CD14-positive monocyte (primary cell): ENCODE measurements around the gene STARD3. TPM values are rescaled to one million over a fixed set of nuclear protein-coding genes. Genes with fewer than 3 reads are reported as not detected.

Experiments
- DNase-seq, 3 donors: peaks; one replicate each; pipeline ENCODE4 v3.0.0-alpha.2; 2011 to 2022
- H2AFZ ChIP-seq: 2 replicates; pipeline ENCODE4 v1.6.0; 2012; ENCODE audit warnings: mild to moderate bottlenecking, low read depth, low read length, inconsistent platforms; ENCODE audit not compliant: insufficient read depth, poor library complexity, severe bottlenecking
- H3K27ac ChIP-seq, 2 donors: 1 replicate in 1 of 2; 2 replicates in 1 of 2; pipeline ENCODE4 v1.5.1; 2012 to 2013; ENCODE audit warnings: low read length in 2 of 2, control low read depth in 1 of 2, inconsistent platforms in 1 of 2, low read depth in 1 of 2, mild to moderate bottlenecking in 1 of 2
- H3K27me3 ChIP-seq, 2 donors: one replicate each; pipeline versions ENCODE4 v1.6.0 to v1.6.1; 2011 to 2013; ENCODE audit warnings: low read length in 2 of 2; ENCODE audit not compliant: control insufficient read depth in 2 of 2, insufficient read depth in 2 of 2
- H3K36me3 ChIP-seq, 2 donors: replicated peaks in 1 of 2; 1 replicate in 1 of 2; 2 replicates in 1 of 2; pipeline versions ENCODE4 v1.5.1 to v1.6.1; 2012 to 2013; ENCODE audit warnings: low read length in 2 of 2, control low read depth in 1 of 2, inconsistent platforms in 1 of 2, mild to moderate bottlenecking in 1 of 2; ENCODE audit not compliant: insufficient read depth in 2 of 2, control insufficient read depth in 1 of 2
- H3K4me1 ChIP-seq, 2 donors: 1 replicate in 1 of 2; 2 replicates in 1 of 2; pipeline versions ENCODE4 v1.5.1 to v1.6.1; 2012 to 2013; ENCODE audit warnings: low read length in 2 of 2, control low read depth in 1 of 2, inconsistent platforms in 1 of 2, mild to moderate bottlenecking in 1 of 2, moderate library complexity in 1 of 2; ENCODE audit not compliant: insufficient read depth in 2 of 2, control insufficient read depth in 1 of 2
- H3K4me2 ChIP-seq: replicated peaks from 2 replicates; pipeline ENCODE3; 2012; ENCODE audit warnings: low read length, moderate library complexity, mild to moderate bottlenecking; ENCODE audit not compliant: poor library complexity, severe bottlenecking; ENCODE audit errors: extremely low read depth
- H3K4me3 ChIP-seq, 3 experiments: fragments of 200-600 bp in 1 of 3; sonication (generic) in 1 of 3; replicated peaks in 1 of 3; 1 replicate in 2 of 3; 2 replicates in 1 of 3; pipeline ENCODE4 v1.5.1; 2011 to 2013; ENCODE audit warnings: low read length in 3 of 3, mild to moderate bottlenecking in 3 of 3, control low read depth in 2 of 3, low read depth in 2 of 3, inconsistent platforms in 1 of 3, moderate library complexity in 1 of 3
- H3K79me2 ChIP-seq: 2 replicates; pipeline ENCODE4 v1.6.0; 2012; ENCODE audit warnings: mild to moderate bottlenecking, control low read depth, inconsistent platforms, low read length, moderate library complexity; ENCODE audit not compliant: insufficient read depth
- H3K9ac ChIP-seq: 2 replicates; pipeline ENCODE4 v1.6.0; 2017; ENCODE audit warnings: low read length, mild to moderate bottlenecking; ENCODE audit not compliant: insufficient read depth, poor library complexity, severe bottlenecking
- H3K9me3 ChIP-seq, 2 donors: replicated peaks in 1 of 2; 1 replicate in 1 of 2; 2 replicates in 1 of 2; pipeline versions ENCODE4 v1.5.1 to v1.6.1; 2012 to 2013; ENCODE audit warnings: low read length in 2 of 2, control low read depth in 1 of 2; ENCODE audit not compliant: control insufficient read depth in 1 of 2, insufficient read depth in 1 of 2
- H4K20me1 ChIP-seq: 2 replicates; pipeline ENCODE4 v1.6.0; 2012; ENCODE audit warnings: mild to moderate bottlenecking, low read length, control low read depth, moderate library complexity; ENCODE audit not compliant: insufficient read depth
- H3K27ac Mint-ChIP-seq, 7 donors: one replicate each; pipeline ENCODE4 v1.8.0; 2020; ENCODE audit warnings: mild to moderate bottlenecking in 7 of 7, mixed read lengths in 7 of 7, moderate library complexity in 6 of 7, inconsistent platforms in 2 of 7
- H3K27me3 Mint-ChIP-seq, 3 donors: one replicate each; pipeline ENCODE4 v1.8.0; 2021 to 2022; ENCODE audit warnings: low read depth in 3 of 3, mild to moderate bottlenecking in 3 of 3, mixed read lengths in 3 of 3, moderate library complexity in 3 of 3, inconsistent platforms in 1 of 3
- H3K36me3 Mint-ChIP-seq, 2 donors: one replicate each; pipeline ENCODE4 v1.8.0; 2020; ENCODE audit warnings: mixed read lengths in 2 of 2, inconsistent platforms in 1 of 2, mild to moderate bottlenecking in 1 of 2
- H3K4me1 Mint-ChIP-seq: one replicate; pipeline ENCODE4 v1.8.0; 2020; ENCODE audit warnings: mild to moderate bottlenecking, mixed read lengths
- H3K4me3 Mint-ChIP-seq, 2 donors: one replicate each; pipeline ENCODE4 v1.8.0; 2020; ENCODE audit warnings: mild to moderate bottlenecking in 2 of 2, mixed read lengths in 2 of 2, moderate library complexity in 1 of 2
- H3K9me3 Mint-ChIP-seq, 7 donors: one replicate each; pipeline ENCODE4 v1.8.0; 2020 to 2022; ENCODE audit warnings: mixed read lengths in 7 of 7, mild to moderate bottlenecking in 6 of 7, moderate library complexity in 6 of 7, inconsistent platforms in 2 of 7
- WGBS: methylation state at CpG from one replicate; pipeline ENCODE4 v1.1.5; 2013; ENCODE audit warnings: missing lambda C conversion rate; ENCODE audit not compliant: insufficient coverage; 5-methylcytosine and 5-hydroxymethylcytosine counted together
- intact Hi-C, 2 donors: fragments of 100-400 bp; cut with micrococcal nuclease; formaldehyde crosslinking; loops; one replicate each; pipeline versions ENCODE4 v1.15.0 to v1.15.1; 2023
- polyA plus RNA-seq, 3 donors: library from polyadenylated mRNA; depleted of rRNA in 1 of 3; unstranded in 2 of 3; stranded (reverse) in 1 of 3; fragments of 300-500 nt in 2 of 3; fragments of >200 nt in 1 of 3; fragmentation: Illumina TruSeq in 2 of 3; gene quantifications; 1 replicate in 2 of 3; 2 replicates in 1 of 3; pipeline ENCODE4 v1.2.3, GENCODE V29; 2012 to 2021
- TF ChIP-seq, protein P1 (sequence below): fragments of 200-600 bp; IDR thresholded peaks from one replicate; pipeline ENCODE4 v1.8.0; 2022; ENCODE audit warnings: antibody characterized with exemption, mild to moderate bottlenecking

STARD3 gene
- polyA plus RNA-seq, 3 donors = 35.1 to 114 (median 45.3) TPM

DNA sequence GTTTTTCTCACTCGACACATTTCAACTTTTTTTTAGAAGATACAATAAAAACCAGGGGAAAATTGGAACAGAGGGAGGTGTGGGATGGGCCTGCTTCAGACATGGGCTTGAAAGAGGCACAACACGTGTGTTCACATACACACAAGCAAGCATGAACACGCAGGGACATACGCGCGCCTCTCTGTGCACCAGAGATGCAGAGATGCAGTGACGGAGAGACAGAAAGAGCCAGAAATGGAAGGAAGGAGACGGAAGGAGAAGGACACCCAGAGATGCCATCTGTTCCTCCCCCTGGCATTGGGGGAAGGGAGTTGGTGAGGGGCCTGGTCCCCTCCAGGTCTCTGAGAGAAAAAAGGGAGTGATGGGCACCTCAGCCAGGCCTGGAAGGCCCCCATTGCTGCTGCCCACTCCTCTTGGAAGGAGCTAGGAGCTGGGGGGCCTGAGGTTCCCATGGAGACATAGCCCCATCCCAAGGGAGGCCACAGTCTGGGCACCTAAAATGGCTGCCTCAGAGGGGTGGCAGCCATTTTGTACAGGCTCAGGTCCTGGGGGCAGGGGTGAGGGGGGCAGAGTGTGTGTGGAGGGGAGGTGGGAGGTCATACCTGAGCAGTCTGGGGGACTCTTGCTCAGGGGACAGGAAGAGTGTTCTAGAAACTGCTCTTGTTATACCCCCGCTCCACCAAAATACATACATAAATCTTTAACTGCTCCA lies 25.4 kb upstream of the STARD3 start:
- intact Hi-C loops = no loop called here
- Mint-ChIP-seq H3K9me3 (peaks cover 0 to 6% (median 3%) of the 10 kb centered on the region in 7 donors), H3K4me1 (peaks cover 2% of the 10 kb centered on the region), H3K27me3 (peaks cover 57 to 86% (median 60%) of the 10 kb centered on the region in 3 donors), H3K36me3 (peaks cover 0 to 1% of the 10 kb centered on the region in 2 donors), H3K27ac (no peak overlapping the region), H3K4me3 (no peak overlapping the region)
- Histone ChIP-seq H3K27ac (no peak overlapping the region), H3K27me3 (peaks cover 32 to 60% of the 10 kb centered on the region in 2 donors), H3K9ac (no peak overlapping the region), H3K4me1 (no peaks in the 10 kb centered on the region), H3K36me3 (no peaks in the 10 kb centered on the region), H4K20me1 (no peaks in the 10 kb centered on the region), H3K4me2 (no peak overlapping the region), H2AFZ (no peak overlapping the region), H3K4me3 (no peak overlapping the region), H3K9me3 (peaks cover 0 to 11% of the 10 kb centered on the region in 2 donors), H3K79me2 (no peaks in the 10 kb centered on the region)
- DNase-seq = no peak
- TF ChIP-seq, protein P1, sequence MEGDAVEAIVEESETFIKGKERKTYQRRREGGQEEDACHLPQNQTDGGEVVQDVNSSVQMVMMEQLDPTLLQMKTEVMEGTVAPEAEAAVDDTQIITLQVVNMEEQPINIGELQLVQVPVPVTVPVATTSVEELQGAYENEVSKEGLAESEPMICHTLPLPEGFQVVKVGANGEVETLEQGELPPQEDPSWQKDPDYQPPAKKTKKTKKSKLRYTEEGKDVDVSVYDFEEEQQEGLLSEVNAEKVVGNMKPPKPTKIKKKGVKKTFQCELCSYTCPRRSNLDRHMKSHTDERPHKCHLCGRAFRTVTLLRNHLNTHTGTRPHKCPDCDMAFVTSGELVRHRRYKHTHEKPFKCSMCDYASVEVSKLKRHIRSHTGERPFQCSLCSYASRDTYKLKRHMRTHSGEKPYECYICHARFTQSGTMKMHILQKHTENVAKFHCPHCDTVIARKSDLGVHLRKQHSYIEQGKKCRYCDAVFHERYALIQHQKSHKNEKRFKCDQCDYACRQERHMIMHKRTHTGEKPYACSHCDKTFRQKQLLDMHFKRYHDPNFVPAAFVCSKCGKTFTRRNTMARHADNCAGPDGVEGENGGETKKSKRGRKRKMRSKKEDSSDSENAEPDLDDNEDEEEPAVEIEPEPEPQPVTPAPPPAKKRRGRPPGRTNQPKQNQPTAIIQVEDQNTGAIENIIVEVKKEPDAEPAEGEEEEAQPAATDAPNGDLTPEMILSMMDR = no peak
- WGBS = 96% methylated on average over 4 of the region's 9 CpGs

DNA sequence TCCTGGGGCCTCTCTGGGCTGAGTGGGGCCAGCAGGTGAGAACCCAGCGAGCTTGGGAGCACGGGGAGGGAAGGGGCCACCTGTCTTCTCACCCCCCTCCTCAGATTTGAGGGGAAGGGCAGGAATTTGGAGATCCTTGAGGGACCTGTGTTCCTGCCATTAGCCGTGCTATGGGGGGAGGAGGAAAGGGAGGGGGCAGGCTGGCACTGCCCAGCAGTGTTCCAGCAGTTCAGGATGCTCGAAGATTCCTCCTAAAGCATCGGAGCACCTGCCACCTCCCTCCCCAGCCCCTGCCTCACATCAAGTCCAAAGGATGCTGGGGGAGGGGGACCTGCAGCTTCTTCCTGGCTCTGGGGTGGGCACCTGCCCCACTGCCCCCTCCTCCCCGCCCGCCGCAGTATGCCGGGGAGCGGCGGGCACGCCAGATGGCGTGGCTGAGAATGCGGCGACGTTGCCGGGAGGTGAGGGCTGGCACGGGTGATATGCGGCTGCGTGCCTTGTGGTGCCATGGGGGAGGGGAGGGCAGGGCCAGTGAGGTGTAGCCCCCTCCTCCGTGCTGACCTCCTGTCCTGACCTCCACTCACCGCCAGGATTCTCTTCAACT lies 24.6 kb upstream of the STARD3 start:
- TF ChIP-seq, protein P1 = no peak
- H3K36me3 ChIP-seq = no peaks in the 10 kb centered on the region
- peaks cover 2% of the 10 kb centered on the region for H3K4me1 Mint-ChIP-seq
- no peaks in the 10 kb centered on the region for H4K20me1 ChIP-seq
- peaks cover 3% of the 10 kb centered on the region in 2 donors for H3K4me1 ChIP-seq
- WGBS = no CpG with 5 or more reads among the region's 22 CpGs
- H3K9me3 Mint-ChIP-seq = peaks cover 0 to 4% (median 1%) of the 10 kb centered on the region in 7 donors
- H3K4me3 ChIP-seq = no peak overlapping the region
- no peak overlapping the region for H3K4me3 Mint-ChIP-seq
- peaks cover 33 to 60% of the 10 kb centered on the region in 2 donors for H3K27me3 ChIP-seq
- H3K9ac ChIP-seq = no peak overlapping the region
- peaks cover 58 to 86% (median 60%) of the 10 kb centered on the region in 3 donors for H3K27me3 Mint-ChIP-seq
- intact Hi-C loops = no loop called here
- no peaks in the 10 kb centered on the region for H3K36me3 Mint-ChIP-seq
- no peaks in the 10 kb centered on the region for H3K79me2 ChIP-seq
- no peak overlapping the region for H3K27ac ChIP-seq
- H2AFZ ChIP-seq = no peak overlapping the region
- peaks cover 0 to 7% of the 10 kb centered on the region in 2 donors for H3K9me3 ChIP-seq
- no peak for DNase-seq
- no peak overlapping the region for H3K4me2 ChIP-seq
- H3K27ac Mint-ChIP-seq = no peak overlapping the region
